ENCODE measurements around the gene CTIF. TPM values are rescaled to one million over a fixed set of nuclear protein-coding genes. Genes with fewer than 3 reads are reported as not detected.

CTIF gene
- total RNA-seq, 1 donor from 2014 or later = 26.4 TPM

DNA sequence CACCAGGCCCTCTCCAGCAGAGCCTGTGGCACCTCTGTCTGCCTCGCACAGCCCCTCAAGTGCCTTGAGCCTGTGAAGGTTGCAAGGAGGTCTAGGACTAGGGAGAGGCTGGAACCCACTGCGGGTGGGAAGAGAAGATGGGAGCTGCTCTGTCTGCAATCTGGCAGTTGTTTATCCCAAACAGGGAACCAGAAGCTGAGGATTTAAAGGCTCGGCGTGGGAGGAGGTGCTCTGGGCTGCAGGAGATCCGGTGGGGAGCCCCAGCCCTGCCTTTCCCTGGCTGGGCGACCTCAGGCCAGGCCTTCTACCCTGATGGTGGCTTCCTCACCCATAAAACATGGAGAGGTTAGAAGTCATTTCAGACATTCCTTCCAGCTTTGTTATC lies 237.8 kb downstream of the CTIF start:
- no peak overlapping the region for H3K4me3 Mint-ChIP-seq (ENCODE audit: low read depth)
- no peak overlapping the region for H3K27ac Mint-ChIP-seq
- peaks cover 3% of the 10 kb centered on the region for H3K9me3 Mint-ChIP-seq (ENCODE audit: low read depth)

DNA sequence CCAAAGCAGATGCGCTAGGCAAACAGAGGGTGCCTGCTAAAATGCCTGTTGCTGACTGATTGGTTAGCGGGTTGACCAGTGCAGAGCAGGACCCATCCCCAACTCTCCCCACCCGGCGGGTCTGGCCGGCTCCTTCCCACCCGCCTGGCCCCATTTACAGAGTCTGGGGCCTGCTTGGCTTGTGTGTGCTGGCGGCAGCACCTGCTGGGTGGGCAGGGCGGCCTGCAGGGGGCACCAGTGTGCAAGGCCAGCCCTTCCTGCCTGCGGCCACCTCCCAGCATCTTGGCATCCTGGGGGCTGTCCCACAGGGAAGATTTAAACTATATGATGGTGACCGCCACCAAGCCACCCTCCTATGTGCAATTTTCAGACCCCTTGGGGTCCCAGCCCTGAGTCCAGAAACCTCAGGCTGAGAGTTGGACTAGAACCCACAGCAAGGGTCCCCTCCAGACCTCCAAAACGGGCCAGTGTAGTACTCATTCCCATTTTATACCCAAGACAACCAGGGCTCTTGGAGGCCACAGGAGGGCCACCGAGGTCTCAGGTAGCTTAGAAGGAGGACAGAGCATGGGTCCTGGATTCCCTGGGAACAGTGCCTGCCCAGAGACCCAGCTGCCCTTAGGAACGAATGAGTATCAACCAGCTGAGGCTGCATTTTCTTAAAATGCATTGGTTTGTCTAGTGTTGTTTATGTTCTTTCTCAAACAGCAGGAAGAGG lies 238.4 kb downstream of the CTIF start:
- Mint-ChIP-seq H3K27ac (no peak overlapping the region), H3K9me3 (ENCODE audit: low read depth) (peaks cover 3% of the 10 kb centered on the region), H3K36me3 (ENCODE audit: insufficient read depth) (peaks cover 2% of the 10 kb centered on the region), H3K4me3 (ENCODE audit: low read depth) (no peak overlapping the region), H3K4me1 (ENCODE audit: low read depth) (peaks cover 41% of the 10 kb centered on the region), H3K27me3 (no peaks in the 10 kb centered on the region)
- TF ChIP-seq, protein P1, sequence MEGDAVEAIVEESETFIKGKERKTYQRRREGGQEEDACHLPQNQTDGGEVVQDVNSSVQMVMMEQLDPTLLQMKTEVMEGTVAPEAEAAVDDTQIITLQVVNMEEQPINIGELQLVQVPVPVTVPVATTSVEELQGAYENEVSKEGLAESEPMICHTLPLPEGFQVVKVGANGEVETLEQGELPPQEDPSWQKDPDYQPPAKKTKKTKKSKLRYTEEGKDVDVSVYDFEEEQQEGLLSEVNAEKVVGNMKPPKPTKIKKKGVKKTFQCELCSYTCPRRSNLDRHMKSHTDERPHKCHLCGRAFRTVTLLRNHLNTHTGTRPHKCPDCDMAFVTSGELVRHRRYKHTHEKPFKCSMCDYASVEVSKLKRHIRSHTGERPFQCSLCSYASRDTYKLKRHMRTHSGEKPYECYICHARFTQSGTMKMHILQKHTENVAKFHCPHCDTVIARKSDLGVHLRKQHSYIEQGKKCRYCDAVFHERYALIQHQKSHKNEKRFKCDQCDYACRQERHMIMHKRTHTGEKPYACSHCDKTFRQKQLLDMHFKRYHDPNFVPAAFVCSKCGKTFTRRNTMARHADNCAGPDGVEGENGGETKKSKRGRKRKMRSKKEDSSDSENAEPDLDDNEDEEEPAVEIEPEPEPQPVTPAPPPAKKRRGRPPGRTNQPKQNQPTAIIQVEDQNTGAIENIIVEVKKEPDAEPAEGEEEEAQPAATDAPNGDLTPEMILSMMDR (IDR thresholded peaks at IDR 0.05; ENCODE audit: unreplicated experiment) = peak; percentile 89
- peak; percentile 59 for DNase-seq (ENCODE audit: low spot score, unreplicated experiment)

More for the DNA sequence above, 237.8 kb downstream of the CTIF start:
- H3K27me3 Mint-ChIP-seq = no peaks in the 10 kb centered on the region
- peaks cover 3% of the 10 kb centered on the region for H3K36me3 Mint-ChIP-seq (ENCODE audit: insufficient read depth)
- H3K4me1 Mint-ChIP-seq (ENCODE audit: low read depth) = peaks cover 36% of the 10 kb centered on the region
- DNase-seq (ENCODE audit: low spot score, unreplicated experiment) = no peak
- TF ChIP-seq, protein P1 (IDR thresholded peaks at IDR 0.05; ENCODE audit: unreplicated experiment) = no peak

DNA sequence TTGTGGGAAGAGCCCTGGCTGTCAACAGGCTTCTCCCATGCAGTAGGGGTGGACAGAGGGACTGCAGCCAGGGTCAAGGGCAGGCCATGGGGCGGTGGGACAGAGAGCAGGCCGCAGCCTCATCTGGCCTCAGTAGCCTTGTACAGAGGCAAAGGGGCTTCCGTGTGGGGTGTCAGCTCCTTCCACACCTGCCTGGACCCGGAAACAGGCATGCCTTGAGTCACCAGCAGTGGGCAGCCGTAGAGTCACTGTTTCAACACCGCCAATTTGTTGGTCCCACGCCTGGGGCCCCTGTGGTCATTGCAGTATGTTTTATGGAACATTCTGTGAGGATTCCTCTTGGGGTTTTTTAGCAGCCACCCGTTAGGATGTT lies 238.9 kb downstream of the CTIF start:
- H3K36me3 Mint-ChIP-seq (ENCODE audit: insufficient read depth) = peaks cover under 1% of the 10 kb centered on the region
- peaks cover 41% of the 10 kb centered on the region for H3K4me1 Mint-ChIP-seq (ENCODE audit: low read depth)
- no peak for DNase-seq (ENCODE audit: low spot score, unreplicated experiment)
- TF ChIP-seq, protein P1 (IDR thresholded peaks at IDR 0.05; ENCODE audit: unreplicated experiment) = no peak
- no peak overlapping the region for H3K4me3 Mint-ChIP-seq (ENCODE audit: low read depth)
- no peaks in the 10 kb centered on the region for H3K27me3 Mint-ChIP-seq
- no peaks in the 10 kb centered on the region for H3K9me3 Mint-ChIP-seq (ENCODE audit: low read depth)
- H3K27ac Mint-ChIP-seq = no peak overlapping the region

DNA sequence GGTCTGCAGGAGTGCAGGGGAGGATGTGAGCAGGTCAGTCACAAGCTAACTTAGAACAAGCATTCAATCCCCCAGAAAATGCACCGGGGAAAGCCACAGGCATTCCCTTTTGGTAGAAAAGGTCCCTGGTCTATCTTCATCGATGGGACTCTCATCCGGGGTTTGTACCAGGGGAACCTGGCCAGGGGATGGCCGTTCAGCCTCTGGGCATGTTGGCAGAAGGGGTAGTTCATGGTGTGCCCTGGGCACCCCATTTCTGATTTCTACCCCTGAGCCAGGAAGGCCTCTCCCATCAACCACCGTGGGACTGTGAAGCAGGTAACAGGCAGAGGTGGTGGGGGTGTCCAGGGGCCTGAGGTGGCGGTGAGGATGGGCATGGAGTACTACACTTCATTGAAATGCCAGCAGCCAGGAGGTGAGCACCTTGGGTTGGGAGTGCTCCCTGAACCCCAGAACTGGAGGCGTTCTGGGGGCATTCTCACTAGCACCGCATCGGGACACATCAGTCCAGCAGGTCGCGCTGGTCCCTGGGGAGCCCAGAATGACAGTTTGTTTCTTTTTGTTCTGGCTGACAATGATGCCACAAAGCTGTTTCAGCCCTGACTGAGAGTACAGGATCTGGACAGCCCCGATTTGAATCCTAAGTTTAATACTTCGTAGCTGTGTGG lies 239.6 kb downstream of the CTIF start:
- peaks cover 41% of the 10 kb centered on the region for H3K4me1 Mint-ChIP-seq (ENCODE audit: low read depth)
- no peaks in the 10 kb centered on the region for H3K9me3 Mint-ChIP-seq (ENCODE audit: low read depth)
- H3K27me3 Mint-ChIP-seq = no peaks in the 10 kb centered on the region
- H3K4me3 Mint-ChIP-seq (ENCODE audit: low read depth) = no peak overlapping the region
- H3K36me3 Mint-ChIP-seq (ENCODE audit: insufficient read depth) = no peaks in the 10 kb centered on the region
- DNase-seq (ENCODE audit: low spot score, unreplicated experiment) = no peak
- TF ChIP-seq, protein P1 (IDR thresholded peaks at IDR 0.05; ENCODE audit: unreplicated experiment) = no peak
- no peak overlapping the region for H3K27ac Mint-ChIP-seq

DNA sequence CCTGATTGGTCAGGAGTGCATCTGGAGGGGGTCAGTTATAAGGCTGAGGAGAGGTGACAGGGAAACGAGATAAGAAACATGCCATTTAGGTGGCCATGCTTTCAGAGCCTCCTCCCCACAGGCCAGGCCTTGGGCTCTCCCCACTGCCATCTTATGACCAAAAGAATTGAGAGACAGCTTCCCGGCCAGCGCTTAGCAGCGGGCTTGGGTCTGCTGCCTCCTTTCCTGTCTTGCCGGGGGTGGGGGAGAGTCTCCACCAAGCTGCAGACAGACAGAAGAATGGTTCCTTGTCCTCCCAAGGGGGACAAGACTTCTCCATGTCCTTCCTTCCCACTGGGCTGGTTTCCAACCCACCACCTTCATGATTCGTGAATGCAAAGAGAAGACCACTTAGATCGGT lies 240.6 kb downstream of the CTIF start:
- Mint-ChIP-seq H3K4me1 (ENCODE audit: low read depth) (peaks cover 47% of the 10 kb centered on the region), H3K27ac (peak overlapping the region; percentile 17), H3K27me3 (peaks cover 3% of the 10 kb centered on the region), H3K4me3 (ENCODE audit: low read depth) (no peak overlapping the region), H3K36me3 (ENCODE audit: insufficient read depth) (no peaks in the 10 kb centered on the region), H3K9me3 (ENCODE audit: low read depth) (no peaks in the 10 kb centered on the region)
- TF ChIP-seq, protein P1 (IDR thresholded peaks at IDR 0.05; ENCODE audit: unreplicated experiment) = no peak
- no peak for DNase-seq (ENCODE audit: low spot score, unreplicated experiment)
